CD4-positive, alpha-beta memory T cell (primary cell): ENCODE measurements around the gene ZNF695. TPM values are rescaled to one million over a fixed set of nuclear protein-coding genes. Genes with fewer than 3 reads are reported as not detected.

Experiments
- CTCF ChIA-PET: fragments of 350-600 bp; sonication (Branson Sonifier 250); formaldehyde crosslinking; loops from one replicate; lab custom pipeline; 2021; ENCODE audit warnings: inconsistent platforms; ENCODE audit not compliant: partially characterized antibody; lab: Charles Lee
- POLR2A ChIA-PET: fragments of 350-600 bp; sonication (Branson Sonifier 250); formaldehyde crosslinking; loops from one replicate; lab custom pipeline; 2021; ENCODE audit not compliant: partially characterized antibody; lab: Charles Lee
- DNase-seq, 5 donors: peaks; one replicate each; pipeline versions ENCODE4 v3.0.0 to v3.0.0-alpha.2; 2020 to 2022; ENCODE audit warnings: mixed read lengths in 1 of 5
- H3K27ac ChIP-seq: one replicate; pipeline ENCODE4 v1.7.0; 2013; ENCODE audit warnings: low read depth, low read length
- H3K27me3 ChIP-seq: 2 replicates; pipeline ENCODE4 v1.7.0; 2013; ENCODE audit warnings: mild to moderate bottlenecking, low read length, moderate library complexity; ENCODE audit not compliant: insufficient read depth
- H3K36me3 ChIP-seq: 2 replicates; pipeline ENCODE4 v1.7.0; 2013; ENCODE audit warnings: mild to moderate bottlenecking, low read length, moderate library complexity; ENCODE audit not compliant: insufficient read depth
- H3K4me1 ChIP-seq: 2 replicates; pipeline ENCODE4 v1.7.0; 2013; ENCODE audit warnings: mild to moderate bottlenecking, low read length, moderate library complexity; ENCODE audit not compliant: insufficient read depth
- H3K4me3 ChIP-seq, 2 donors: one replicate each; pipeline ENCODE4 v1.7.0; 2013; ENCODE audit warnings: low read length in 2 of 2, mild to moderate bottlenecking in 1 of 2
- H3K9me3 ChIP-seq, 2 donors: one replicate each; pipeline ENCODE4 v1.7.0; 2013; ENCODE audit warnings: low read length in 2 of 2, control low read depth in 1 of 2; ENCODE audit not compliant: control insufficient read depth in 1 of 2
- H3K27ac Mint-ChIP-seq, 7 donors: one replicate each; pipeline ENCODE4 v1.8.0; 2020 to 2021; ENCODE audit warnings: mixed read lengths in 7 of 7, mild to moderate bottlenecking in 6 of 7, inconsistent platforms in 3 of 7, moderate library complexity in 3 of 7
- H3K27me3 Mint-ChIP-seq, 2 donors: one replicate each; pipeline ENCODE4 v1.8.0; 2020 to 2021; ENCODE audit warnings: mixed read lengths in 2 of 2
- H3K36me3 Mint-ChIP-seq, 2 donors: one replicate each; pipeline ENCODE4 v1.8.0; 2020 to 2021; ENCODE audit warnings: mixed read lengths in 2 of 2, inconsistent platforms in 1 of 2, mild to moderate bottlenecking in 1 of 2
- H3K4me1 Mint-ChIP-seq, 4 donors: one replicate each; pipeline ENCODE4 v1.8.0; 2020 to 2021; ENCODE audit warnings: mixed read lengths in 4 of 4, mild to moderate bottlenecking in 1 of 4
- H3K4me3 Mint-ChIP-seq, 8 donors: one replicate each; pipeline ENCODE4 v1.8.0; 2020 to 2021; ENCODE audit warnings: mixed read lengths in 8 of 8, mild to moderate bottlenecking in 7 of 8, moderate library complexity in 6 of 8, inconsistent platforms in 3 of 8
- H3K9me3 Mint-ChIP-seq, 8 donors: one replicate each; pipeline ENCODE4 v1.8.0; 2020 to 2021; ENCODE audit warnings: mixed read lengths in 8 of 8, mild to moderate bottlenecking in 5 of 8, inconsistent platforms in 3 of 8, moderate library complexity in 1 of 8
- intact Hi-C: fragments of 100-400 bp; cut with micrococcal nuclease; formaldehyde crosslinking; loops from one replicate; pipeline ENCODE4 v1.15.1; 2023
- polyA plus RNA-seq, 2 donors: library from polyadenylated mRNA; unstranded; fragments of 300-500 nt; fragmentation: Illumina TruSeq; gene quantifications; one replicate each; pipeline ENCODE4 v1.2.3, GENCODE V29; 2021
- total RNA-seq, 2 experiments: library from RNA; stranded (reverse); gene quantifications; one replicate each; pipeline ENCODE4 v1.2.3, GENCODE V29; 2021

ZNF695 gene
- total and polyA plus RNA-seq, 4 experiments from 2014 or later, result not detected

GRCh38 chr1:246959944-246960693 is 47.7 kb downstream of the ZNF695 start:
- no peaks in the 10 kb centered on the region for H3K9me3 ChIP-seq
- Mint-ChIP-seq H3K27me3 (peaks cover 4 to 8% of the 10 kb centered on the region in 2 donors), H3K4me3 (no peak overlapping the region), H3K9me3 (peaks cover 0 to 6% (median 3%) of the 10 kb centered on the region in 8 donors), H3K27ac (no peak overlapping the region), H3K36me3 (no peaks in the 10 kb centered on the region), H3K4me1 (peaks cover 0 to 2% (median 0%) of the 10 kb centered on the region in 4 donors)
- no peak overlapping the region for H3K27ac ChIP-seq
- no peaks in the 10 kb centered on the region for H3K27me3 ChIP-seq
- intact Hi-C loops, result no loop called here
- no peak overlapping the region for H3K4me3 ChIP-seq
- no peaks in the 10 kb centered on the region for H3K36me3 ChIP-seq
- DNase-seq, result no peak
- POLR2A ChIA-PET, result no interaction called here
- H3K4me1 ChIP-seq, result no peaks in the 10 kb centered on the region
- CTCF ChIA-PET, result interaction anchor here (1.2 kb wide), 1 partner anchor 11 kb away, joined by 3 read pairs; no protein-coding TSS in a partner anchor

- Mint-ChIP-seq H3K36me3 (no peaks in the 10 kb centered on the region), H3K4me1 (peaks cover 0 to 1% (median 0%) of the 10 kb centered on the region in 4 donors), H3K9me3 (no peaks in the 10 kb centered on the region), H3K4me3 (no peak overlapping the region), H3K27ac (no peak overlapping the region), H3K27me3 (peaks cover 3% of the 10 kb centered on the region in 2 donors)
- ChIA-PET CTCF (interaction anchor here (0.7 kb wide), 1 partner anchor 1897 kb away, joined by 4 read pairs; no protein-coding TSS in a partner anchor), POLR2A (no interaction called here)
- intact Hi-C loops, result no loop called here
- Histone ChIP-seq H3K27me3 (no peaks in the 10 kb centered on the region), H3K36me3 (no peaks in the 10 kb centered on the region), H3K4me1 (no peaks in the 10 kb centered on the region), H3K4me3 (no peak overlapping the region), H3K27ac (no peak overlapping the region), H3K9me3 (no peaks in the 10 kb centered on the region)
- DNase-seq, result no peak
Measured at GRCh38 chr1:246954126-246954525, 53.7 kb downstream of the ZNF695 start.

GRCh38 chr1:246951413-246951812 is 56.4 kb downstream of the ZNF695 start:
- Mint-ChIP-seq H3K4me3 (no peak overlapping the region), H3K9me3 (no peaks in the 10 kb centered on the region), H3K27ac (no peak overlapping the region), H3K27me3 (no peaks in the 10 kb centered on the region), H3K4me1 (peaks cover 0 to 1% (median 0%) of the 10 kb centered on the region in 4 donors), H3K36me3 (no peaks in the 10 kb centered on the region)
- CTCF ChIA-PET, result no interaction called here
- no peak for DNase-seq
- intact Hi-C loops, result no loop called here
- Histone ChIP-seq H3K9me3 (no peaks in the 10 kb centered on the region), H3K27ac (no peak overlapping the region), H3K36me3 (no peaks in the 10 kb centered on the region), H3K4me3 (no peak overlapping the region), H3K27me3 (no peaks in the 10 kb centered on the region), H3K4me1 (no peaks in the 10 kb centered on the region)
- POLR2A ChIA-PET, result no interaction called here

- no peaks in the 10 kb centered on the region for H3K9me3 ChIP-seq
- Mint-ChIP-seq H3K27ac (no peak overlapping the region), H3K27me3 (peaks cover 0 to 2% of the 10 kb centered on the region in 2 donors), H3K4me3 (no peak overlapping the region), H3K9me3 (no peaks in the 10 kb centered on the region), H3K4me1 (peaks cover 0 to 1% (median 0%) of the 10 kb centered on the region in 4 donors), H3K36me3 (no peaks in the 10 kb centered on the region)
- H3K4me3 ChIP-seq, result no peak overlapping the region
- H3K27ac ChIP-seq, result no peak overlapping the region
- H3K4me1 ChIP-seq, result no peaks in the 10 kb centered on the region
- no peaks in the 10 kb centered on the region for H3K36me3 ChIP-seq
- DNase-seq, result no peak
- intact Hi-C loops, result no loop called here
- CTCF ChIA-PET, result interaction anchor here (0.7 kb wide), 1 partner anchor 42 kb away, joined by 3 read pairs; no protein-coding TSS in a partner anchor
- no peaks in the 10 kb centered on the region for H3K27me3 ChIP-seq
- POLR2A ChIA-PET, result no interaction called here
Measured at GRCh38 chr1:246949956-246950355, 57.9 kb downstream of the ZNF695 start.

- no peak for DNase-seq
- Histone ChIP-seq H3K27ac (no peak overlapping the region), H3K36me3 (no peaks in the 10 kb centered on the region), H3K27me3 (no peaks in the 10 kb centered on the region), H3K9me3 (no peaks in the 10 kb centered on the region), H3K4me3 (no peak overlapping the region), H3K4me1 (no peaks in the 10 kb centered on the region)
- ChIA-PET CTCF (no interaction called here), POLR2A (no interaction called here)
- Mint-ChIP-seq H3K27ac (no peak overlapping the region), H3K4me3 (no peak overlapping the region), H3K36me3 (no peaks in the 10 kb centered on the region), H3K27me3 (peaks cover 0 to 2% of the 10 kb centered on the region in 2 donors), H3K4me1 (peaks cover 0 to 1% (median 0%) of the 10 kb centered on the region in 4 donors), H3K9me3 (no peaks in the 10 kb centered on the region)
- intact Hi-C loops, result no loop called here
Measured at GRCh38 chr1:246947255-246947654, 60.6 kb downstream of the ZNF695 start.

- Histone ChIP-seq H3K27ac (no peak overlapping the region), H3K4me1 (no peaks in the 10 kb centered on the region), H3K27me3 (no peaks in the 10 kb centered on the region), H3K9me3 (no peaks in the 10 kb centered on the region), H3K4me3 (no peak overlapping the region), H3K36me3 (no peaks in the 10 kb centered on the region)
- H3K4me1 Mint-ChIP-seq, result peaks cover 0 to 1% (median 0%) of the 10 kb centered on the region in 4 donors
- H3K27me3 Mint-ChIP-seq, result peaks cover 0 to 3% of the 10 kb centered on the region in 2 donors
- no peaks in the 10 kb centered on the region for H3K36me3 Mint-ChIP-seq
- no peak overlapping the region for H3K4me3 Mint-ChIP-seq
- no peaks in the 10 kb centered on the region for H3K9me3 Mint-ChIP-seq
- no peak for DNase-seq
- no peak overlapping the region for H3K27ac Mint-ChIP-seq
- ChIA-PET CTCF (no interaction called here), POLR2A (no interaction called here)
- intact Hi-C loops, result no loop called here
Measured at GRCh38 chr1:246946366-246946765, 61.5 kb downstream of the ZNF695 start.
